GM12873 (cell line): ENCODE data around the gene DCLK1.

ENCODE experiments used
- TF ChIP-seq, protein P1 (sequence below): IDR thresholded peaks from 2 replicates; pipeline ENCODE4 v1.5.1; 2012; ENCODE audit warnings: low read depth, mild to moderate bottlenecking, moderate library complexity, low read length, control low read depth; ENCODE audit not compliant: insufficient read depth; ENCODE audit errors: missing control alignments

DCLK1 gene

DNA sequence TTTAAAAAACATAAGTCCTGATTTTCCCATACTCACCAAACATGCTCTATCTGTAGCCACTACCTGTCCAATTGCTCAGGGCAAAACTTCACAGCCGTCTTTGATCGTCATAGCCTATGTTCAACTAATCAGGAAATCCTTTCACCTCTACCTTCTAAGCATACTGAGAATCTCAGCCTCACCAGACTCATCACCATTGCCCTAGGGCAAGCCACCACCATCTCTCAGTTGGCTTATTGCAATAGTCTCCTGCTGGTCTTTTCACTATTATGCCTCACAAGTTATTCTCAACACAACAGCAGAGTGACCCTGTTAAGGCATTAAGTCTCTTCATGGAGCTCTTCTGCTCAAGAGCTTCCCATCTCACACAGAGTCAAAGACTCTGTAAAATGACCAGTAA is 394.3 kb downstream of the DCLK1 start:
- TF ChIP-seq, protein P1, sequence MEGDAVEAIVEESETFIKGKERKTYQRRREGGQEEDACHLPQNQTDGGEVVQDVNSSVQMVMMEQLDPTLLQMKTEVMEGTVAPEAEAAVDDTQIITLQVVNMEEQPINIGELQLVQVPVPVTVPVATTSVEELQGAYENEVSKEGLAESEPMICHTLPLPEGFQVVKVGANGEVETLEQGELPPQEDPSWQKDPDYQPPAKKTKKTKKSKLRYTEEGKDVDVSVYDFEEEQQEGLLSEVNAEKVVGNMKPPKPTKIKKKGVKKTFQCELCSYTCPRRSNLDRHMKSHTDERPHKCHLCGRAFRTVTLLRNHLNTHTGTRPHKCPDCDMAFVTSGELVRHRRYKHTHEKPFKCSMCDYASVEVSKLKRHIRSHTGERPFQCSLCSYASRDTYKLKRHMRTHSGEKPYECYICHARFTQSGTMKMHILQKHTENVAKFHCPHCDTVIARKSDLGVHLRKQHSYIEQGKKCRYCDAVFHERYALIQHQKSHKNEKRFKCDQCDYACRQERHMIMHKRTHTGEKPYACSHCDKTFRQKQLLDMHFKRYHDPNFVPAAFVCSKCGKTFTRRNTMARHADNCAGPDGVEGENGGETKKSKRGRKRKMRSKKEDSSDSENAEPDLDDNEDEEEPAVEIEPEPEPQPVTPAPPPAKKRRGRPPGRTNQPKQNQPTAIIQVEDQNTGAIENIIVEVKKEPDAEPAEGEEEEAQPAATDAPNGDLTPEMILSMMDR, result no peak

DNA sequence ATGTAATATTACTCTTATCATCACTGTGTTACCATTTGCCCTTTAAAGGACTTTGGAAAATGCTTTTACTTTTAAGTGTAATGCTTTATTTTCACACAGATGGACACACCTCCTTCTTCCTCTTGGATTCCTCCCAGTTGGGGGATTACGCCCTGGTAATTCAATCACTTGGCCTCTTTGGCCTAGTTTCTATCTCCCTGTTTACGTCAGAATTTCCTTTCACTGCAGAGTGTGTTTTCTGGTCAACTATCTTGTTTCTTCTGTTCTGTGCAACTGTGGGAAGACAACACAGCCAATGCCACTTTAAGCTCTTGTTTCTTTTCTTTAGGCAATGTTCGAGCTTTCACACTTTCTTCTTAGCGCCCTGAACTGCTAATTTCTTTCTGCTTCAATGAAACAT is 397.4 kb downstream of the DCLK1 start:
- TF ChIP-seq, protein P1, result no peak

DNA sequence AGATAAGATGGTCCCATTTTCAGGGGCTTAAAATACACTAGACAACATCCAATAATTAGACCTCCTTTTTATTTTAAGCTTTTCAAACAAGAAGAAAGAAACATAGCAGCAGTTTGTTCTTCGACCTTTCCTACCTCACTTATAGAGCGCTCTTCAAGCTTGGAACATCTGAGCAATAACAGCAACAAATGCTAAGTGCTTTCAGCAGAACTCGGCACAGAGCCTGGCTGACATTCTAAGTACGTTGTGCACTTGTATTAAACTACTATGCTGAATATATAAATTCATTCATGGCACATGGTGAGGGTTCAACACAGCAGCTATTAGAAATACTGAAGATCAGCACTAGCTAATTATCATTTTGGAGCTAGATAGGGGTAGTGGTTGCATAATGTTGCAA is 398.6 kb downstream of the DCLK1 start:
- TF ChIP-seq, protein P1, result no peak

DNA sequence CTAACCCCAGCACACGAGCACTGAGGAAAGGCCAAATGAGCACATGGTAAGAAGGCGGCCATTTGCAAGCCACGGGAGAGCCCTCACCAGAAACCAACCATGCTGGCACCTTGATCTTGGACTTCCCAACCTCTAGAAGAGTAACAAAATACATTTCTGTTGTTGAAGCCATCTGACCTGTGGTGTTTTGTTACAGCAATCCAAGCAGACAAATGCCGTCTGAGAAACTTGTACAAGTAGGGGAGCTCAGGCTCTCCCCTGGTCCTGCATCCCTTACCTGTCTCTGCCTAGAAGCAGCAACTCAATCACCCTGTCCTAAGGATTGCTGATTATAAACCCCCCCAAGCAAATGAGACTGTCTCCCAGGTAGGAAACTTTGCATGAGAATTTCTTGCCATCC is 399.7 kb downstream of the DCLK1 start:
- TF ChIP-seq, protein P1, result no peak

DNA sequence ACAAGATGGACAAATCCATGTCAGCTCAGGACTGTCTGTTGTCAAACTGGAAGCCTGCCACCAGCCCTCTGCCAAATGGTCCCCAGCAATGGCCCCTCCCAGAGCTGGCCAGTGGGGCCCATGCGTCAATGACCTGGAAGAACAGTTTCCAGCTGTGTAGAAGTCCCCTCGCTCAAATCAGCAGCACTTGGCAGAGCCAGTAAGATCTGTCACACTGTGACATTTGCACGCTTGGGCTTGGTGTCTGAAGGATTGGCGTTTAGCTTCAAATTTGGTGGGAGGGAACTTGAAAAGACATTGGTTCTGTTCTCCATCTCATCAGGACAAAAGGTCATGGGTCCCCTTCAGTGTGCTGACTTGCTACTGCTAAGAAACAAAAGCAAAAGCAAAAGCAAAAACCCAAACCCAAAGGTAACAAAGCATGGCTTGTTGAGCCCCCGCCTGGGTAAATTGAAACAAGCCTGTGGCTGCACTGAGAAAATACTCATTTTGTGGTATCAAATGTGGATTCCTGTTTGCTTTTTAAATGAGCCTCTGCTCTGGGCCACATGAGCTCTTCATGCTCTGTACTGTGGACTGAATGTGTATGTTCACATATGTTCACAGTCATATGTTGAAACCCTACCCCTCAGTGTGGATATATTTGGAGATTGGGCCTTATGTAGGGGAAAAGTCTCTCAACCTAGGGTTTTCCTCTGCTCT is 401.1 kb downstream of the DCLK1 start:
- TF ChIP-seq, protein P1, result no peak

DNA sequence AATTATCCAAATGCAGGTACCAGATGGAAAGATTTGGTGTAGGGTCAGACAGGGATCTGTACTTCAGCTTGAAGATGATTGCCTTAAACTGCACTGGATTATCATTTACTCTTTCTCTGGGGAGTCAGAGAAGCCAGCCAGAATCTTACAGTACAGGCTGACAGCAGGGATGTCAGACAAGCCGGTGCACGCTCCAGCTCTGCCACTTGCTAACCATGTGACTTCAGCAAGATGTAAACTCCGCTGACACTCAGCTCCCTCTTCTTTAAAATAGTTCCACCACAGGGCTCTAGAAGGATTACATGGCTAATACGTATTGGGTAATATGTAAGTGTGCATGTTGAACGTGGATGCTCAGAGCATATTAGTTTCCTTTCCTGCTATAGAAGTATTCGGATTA is 403.3 kb downstream of the DCLK1 start:
- TF ChIP-seq, protein P1, result no peak

DNA sequence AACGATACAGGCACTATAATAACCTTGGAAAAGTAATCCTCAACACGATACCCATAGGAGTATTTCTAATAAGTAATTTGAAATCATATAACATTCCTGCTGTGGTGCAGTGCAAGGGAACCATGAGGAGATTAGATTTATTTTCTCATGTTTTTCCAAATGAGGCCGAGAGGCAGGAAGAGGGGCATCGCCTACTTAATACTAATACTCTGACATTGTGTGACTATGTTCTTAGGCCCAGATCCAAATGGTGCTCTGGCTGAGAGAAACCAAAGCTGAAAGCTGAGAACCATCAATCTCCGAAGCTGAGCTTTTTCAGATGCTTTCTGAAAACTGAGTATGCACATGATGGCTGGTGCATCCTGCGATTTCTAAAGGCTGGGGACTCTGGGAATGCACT is 406.7 kb downstream of the DCLK1 start:
- TF ChIP-seq, protein P1, result no peak
